AG09319 (cell line): Measurements from ENCODE around the gene PNLIP.

ENCODE experiments used
- DNase-seq: peaks from one replicate; pipeline ENCODE4 v3.0.0-alpha.2; 2010; ENCODE audit warnings: low read depth; ENCODE audit errors: extremely low read depth
- CTCF ChIP-seq: IDR thresholded peaks from 2 replicates; pipeline ENCODE4 v1.5.1; 2011; ENCODE audit warnings: low read depth, mild to moderate bottlenecking, inconsistent platforms, low read length, moderate library complexity

The PNLIP gene

GRCh38 chr10:116615199-116615776 is 69.6 kb downstream of the PNLIP start:
- no peak for TF ChIP-seq CTCF
- no peak for DNase-seq
